ENCODE data around the gene RRP12.

DNA sequence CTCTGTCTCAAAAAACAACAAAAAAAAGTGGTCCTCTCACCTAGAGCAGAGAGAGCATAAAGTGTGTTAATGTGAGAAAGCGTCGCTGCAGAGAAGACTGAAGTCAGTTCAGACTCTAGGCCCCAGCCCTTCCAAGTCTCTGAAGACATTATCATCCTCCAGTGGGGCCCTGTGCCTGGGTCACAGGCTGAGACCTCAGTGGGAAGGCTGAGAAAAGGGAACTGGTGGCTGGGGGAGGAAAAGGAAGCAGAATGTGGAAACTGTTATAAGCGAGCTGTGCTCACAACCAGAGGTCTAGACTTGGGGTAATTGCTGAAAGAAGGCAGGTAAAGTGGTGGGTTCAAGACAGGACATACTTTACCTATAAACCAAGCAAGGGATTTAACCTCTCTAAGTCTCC is 4.9 kb upstream of the RRP12 start:
- TF ChIP-seq, protein P1, sequence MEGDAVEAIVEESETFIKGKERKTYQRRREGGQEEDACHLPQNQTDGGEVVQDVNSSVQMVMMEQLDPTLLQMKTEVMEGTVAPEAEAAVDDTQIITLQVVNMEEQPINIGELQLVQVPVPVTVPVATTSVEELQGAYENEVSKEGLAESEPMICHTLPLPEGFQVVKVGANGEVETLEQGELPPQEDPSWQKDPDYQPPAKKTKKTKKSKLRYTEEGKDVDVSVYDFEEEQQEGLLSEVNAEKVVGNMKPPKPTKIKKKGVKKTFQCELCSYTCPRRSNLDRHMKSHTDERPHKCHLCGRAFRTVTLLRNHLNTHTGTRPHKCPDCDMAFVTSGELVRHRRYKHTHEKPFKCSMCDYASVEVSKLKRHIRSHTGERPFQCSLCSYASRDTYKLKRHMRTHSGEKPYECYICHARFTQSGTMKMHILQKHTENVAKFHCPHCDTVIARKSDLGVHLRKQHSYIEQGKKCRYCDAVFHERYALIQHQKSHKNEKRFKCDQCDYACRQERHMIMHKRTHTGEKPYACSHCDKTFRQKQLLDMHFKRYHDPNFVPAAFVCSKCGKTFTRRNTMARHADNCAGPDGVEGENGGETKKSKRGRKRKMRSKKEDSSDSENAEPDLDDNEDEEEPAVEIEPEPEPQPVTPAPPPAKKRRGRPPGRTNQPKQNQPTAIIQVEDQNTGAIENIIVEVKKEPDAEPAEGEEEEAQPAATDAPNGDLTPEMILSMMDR (IDR thresholded peaks at IDR 0.05): no peak
- no peak for TF ChIP-seq POLR2A (IDR thresholded peaks at IDR 0.05)

Data from esophagus squamous epithelium (tissue), 4 donors.